ENCODE results near the gene PEPD.

Gene PEPD

GRCh38 chr19:33456076-33456844, 65.3 kb downstream of the PEPD start:
- peak; percentile 48 for DNase-seq

GRCh38 chr19:33453265-33453664, 68.3 kb downstream of the PEPD start:
- DNase-seq, result no peak

- DNase-seq, result no peak
These were observed 70.9 kb downstream of the PEPD start for GRCh38 chr19:33450689-33451088.

- DNase-seq, result no peak
These were observed 71.8 kb downstream of the PEPD start for GRCh38 chr19:33449799-33450198.

- no peak for DNase-seq
These were observed 73.5 kb downstream of the PEPD start for GRCh38 chr19:33448159-33448516.

GRCh38 chr19:33447336-33448158, 74.0 kb downstream of the PEPD start:
- no peak for DNase-seq

- no peak for DNase-seq
These were observed 75.0 kb downstream of the PEPD start for GRCh38 chr19:33446330-33447293.

GRCh38 chr19:33445442-33446329, 75.9 kb downstream of the PEPD start:
- no peak for DNase-seq

GRCh38 chr19:33444562-33445441, 76.8 kb downstream of the PEPD start:
- no peak for DNase-seq

GRCh38 chr19:33443638-33444561, 77.7 kb downstream of the PEPD start:
- no peak for DNase-seq

GRCh38 chr19:33442706-33443105, 78.9 kb downstream of the PEPD start:
- DNase-seq, result no peak

- DNase-seq, result no peak
These were observed 79.8 kb downstream of the PEPD start for GRCh38 chr19:33441828-33442227.

- no peak for DNase-seq
These were observed 80.3 kb downstream of the PEPD start for GRCh38 chr19:33441277-33441699.

- no peak for DNase-seq
These were observed 80.9 kb downstream of the PEPD start for GRCh38 chr19:33440682-33441081.

- no peak for DNase-seq
These were observed 81.3 kb downstream of the PEPD start for GRCh38 chr19:33440241-33440640.

GRCh38 chr19:33438987-33439781, 82.4 kb downstream of the PEPD start:
- no peak for DNase-seq

GRCh38 chr19:33437821-33438671, 83.5 kb downstream of the PEPD start:
- no peak for DNase-seq

GRCh38 chr19:33437393-33437820, 84.2 kb downstream of the PEPD start:
- DNase-seq, result no peak

All from islet precursor cell (in vitro differentiated cells).